GM21367 (cell line): ENCODE results near the gene MRAP2.
"Not testable (repeated sequence)": the region's sequence is repeated elsewhere in the genome, so short reads cannot be mapped to it uniquely, and the experiment has no call there.

Source experiments
- ATAC-seq: cut with Tn5 transposase; IDR thresholded peaks from one replicate; pipeline ENCODE4 v1.9.1; 2021; ENCODE audit not compliant: unreplicated experiment

Gene MRAP2

GRCh38 chr6:84074988-84075781 lies 41.6 kb downstream of the MRAP2 start:
- ATAC-seq: no peak

GRCh38 chr6:84077645-84078044 lies 44.1 kb downstream of the MRAP2 start:
- ATAC-seq: no peak

- ATAC-seq: no peak
Measured at GRCh38 chr6:84078335-84078734, 44.8 kb downstream of the MRAP2 start.

GRCh38 chr6:84081222-84081621 lies 47.6 kb downstream of the MRAP2 start:
- no peak for ATAC-seq

GRCh38 chr6:84082689-84083265 lies 49.2 kb downstream of the MRAP2 start:
- no peak for ATAC-seq

- ATAC-seq: not testable (repeated sequence)
Measured at GRCh38 chr6:84084705-84085104, 51.1 kb downstream of the MRAP2 start.

GRCh38 chr6:84086056-84086455 lies 52.5 kb downstream of the MRAP2 start:
- no peak for ATAC-seq

GRCh38 chr6:84086545-84087429 lies 53.2 kb downstream of the MRAP2 start:
- ATAC-seq: no peak

- no peak for ATAC-seq
Measured at GRCh38 chr6:84089081-84089480, 55.5 kb downstream of the MRAP2 start.

- no peak for ATAC-seq
Measured at GRCh38 chr6:84089552-84089951, 56.0 kb downstream of the MRAP2 start.

- no peak for ATAC-seq
Measured at GRCh38 chr6:84093441-84094435, 60.2 kb downstream of the MRAP2 start.

- no peak for ATAC-seq
Measured at GRCh38 chr6:84095156-84095555, 61.6 kb downstream of the MRAP2 start.

- ATAC-seq: no peak
Measured at GRCh38 chr6:84103029-84103428, 69.5 kb downstream of the MRAP2 start.

GRCh38 chr6:84105215-84105924 lies 71.8 kb downstream of the MRAP2 start:
- ATAC-seq: not testable (repeated sequence)

- no peak for ATAC-seq
Measured at GRCh38 chr6:84107495-84107894, 73.9 kb downstream of the MRAP2 start.

- not testable (repeated sequence) for ATAC-seq
Measured at GRCh38 chr6:84111351-84111750, 77.8 kb downstream of the MRAP2 start.

- ATAC-seq: not testable (repeated sequence)
Measured at GRCh38 chr6:84114933-84115594, 81.5 kb downstream of the MRAP2 start.

- no peak for ATAC-seq
Measured at GRCh38 chr6:84118191-84118590, 84.6 kb downstream of the MRAP2 start.

- no peak for ATAC-seq
Measured at GRCh38 chr6:84119277-84119676, 85.7 kb downstream of the MRAP2 start.
